ENCODE results near the gene ZBTB7B. TPM values are rescaled to one million over a fixed set of nuclear protein-coding genes. Genes with fewer than 3 reads are reported as not detected.

ZBTB7B gene
- total RNA-seq, 1 experiment from 2014 or later: 44.1 TPM

DNA sequence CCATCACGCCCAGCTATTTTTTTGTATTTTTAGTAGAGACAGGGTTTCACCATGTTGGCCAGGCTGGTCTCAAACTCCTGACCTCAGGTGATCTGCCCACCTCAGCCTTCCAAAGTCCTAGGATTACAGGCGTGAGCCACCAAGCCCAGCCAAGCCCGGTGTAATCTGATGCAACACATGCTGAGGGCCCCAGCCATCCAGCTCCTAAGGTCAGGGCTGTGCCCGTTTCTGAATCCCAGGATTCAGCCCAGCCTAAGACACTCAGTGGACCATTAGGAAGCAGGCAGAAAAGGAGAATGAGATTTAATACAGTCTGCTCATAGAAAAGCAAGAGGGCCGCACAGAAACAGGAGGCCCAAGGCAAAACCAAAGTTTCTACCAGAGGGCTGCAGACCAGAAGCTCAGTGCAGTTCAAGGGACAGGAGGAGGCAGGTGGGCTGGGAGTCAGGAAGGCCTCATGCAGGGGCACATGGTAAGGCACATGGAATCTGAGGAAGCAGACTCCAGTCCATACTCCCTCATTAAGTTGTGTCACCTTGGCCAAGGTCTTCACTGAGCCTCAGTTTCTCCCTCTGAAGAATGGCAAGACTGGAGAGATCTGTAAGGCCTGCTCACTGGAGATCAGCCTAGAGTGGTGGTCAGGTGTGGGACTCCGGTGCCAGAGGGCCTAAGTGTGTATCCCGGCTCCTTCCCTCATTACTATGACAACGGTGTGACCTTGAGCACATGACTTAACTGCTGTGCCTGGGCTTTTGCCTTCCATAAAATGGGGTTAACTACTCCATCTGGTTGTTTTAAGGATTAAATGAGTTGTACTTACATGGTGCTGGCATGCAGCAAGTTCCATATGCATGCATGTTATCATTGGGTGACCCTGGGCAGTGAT, 46.1 kb downstream of the ZBTB7B start:
- BruUV-seq (replicated peaks): no TSS peak

DNA sequence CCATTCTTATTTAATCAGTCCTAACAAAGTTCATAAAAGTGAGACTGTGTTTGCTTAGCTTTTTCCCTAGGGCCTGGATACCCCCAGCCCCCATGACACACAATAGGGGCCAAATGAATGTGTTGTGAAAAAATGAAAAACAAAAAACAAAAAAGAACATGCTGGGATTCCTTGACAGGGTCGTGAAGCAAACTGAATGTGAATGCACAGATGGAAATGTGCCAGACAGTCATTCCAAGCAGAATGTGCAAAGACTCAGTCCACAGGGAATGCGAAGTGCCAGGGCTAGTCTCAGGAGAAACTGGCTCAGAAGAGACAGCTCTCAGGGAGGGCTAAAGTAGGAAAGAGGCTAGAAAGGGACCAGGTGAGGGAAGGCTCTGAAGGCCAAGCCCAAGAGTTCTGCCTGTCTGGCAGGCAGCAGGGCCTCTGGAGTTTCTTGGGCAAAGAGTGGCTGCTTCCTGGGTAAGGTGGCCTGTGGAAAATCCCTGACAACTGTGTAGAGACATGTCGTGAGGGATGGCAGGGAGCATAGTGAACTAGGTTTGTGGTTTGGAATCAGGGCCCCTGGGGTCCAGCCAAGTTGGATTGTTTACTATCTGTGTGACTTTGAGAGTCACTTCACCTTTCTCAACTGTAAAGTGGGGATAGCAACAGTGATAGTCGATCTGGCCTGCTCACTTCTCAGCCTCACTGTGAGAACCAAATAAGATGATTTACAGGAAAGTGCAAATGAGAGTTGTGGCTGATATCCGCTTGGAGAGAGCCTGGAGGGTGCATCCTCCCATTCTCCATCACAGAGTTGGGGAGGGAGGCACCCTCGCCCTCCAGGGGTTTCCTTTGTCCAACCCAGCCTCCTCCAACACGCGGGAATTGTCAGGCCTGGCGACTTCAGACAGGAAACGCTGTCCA, 47.3 kb downstream of the ZBTB7B start:
- peak overlapping the region; percentile 92 for H2AFZ ChIP-seq
- no peaks in the 10 kb centered on the region for H3K9me3 ChIP-seq (ENCODE audit: insufficient read depth, low read depth)
- no peaks in the 10 kb centered on the region for H4K20me1 ChIP-seq (ENCODE audit: insufficient read depth)
- H3K4me2 ChIP-seq: peak overlapping the region; percentile 99
- intact Hi-C loops (cut with micrococcal nuclease; ENCODE audit: unreplicated experiment): loop anchor here (2.0 kb wide), 1 partner anchor 89 kb away; the partner anchor contains the start of gene PYGO2
- no peaks in the 10 kb centered on the region for H3K9me2 ChIP-seq (ENCODE audit: insufficient read depth)
- POLR2A ChIA-PET (ENCODE audit: unreplicated experiment): no interaction called here
- BruUV-seq (replicated peaks): TSS peak; percentile 70
- no peaks in the 10 kb centered on the region for H3K36me3 ChIP-seq (ENCODE audit: low read depth)
- peak overlapping the region; percentile 67 for H3K27ac ChIP-seq
- peaks cover 27% of the 10 kb centered on the region for H3F3A ChIP-seq (ENCODE audit: insufficient read depth, low read depth)
- peaks cover 40% of the 10 kb centered on the region for H3K4me1 ChIP-seq (replicated peaks; ENCODE audit: insufficient read depth)
- CTCF ChIA-PET: interaction anchor here (0.5 kb wide), 1 partner anchor 598 kb away, joined by 7 read pairs; no protein-coding TSS in a partner anchor
- H3K4me3 ChIP-seq: peak overlapping the region; percentile 73
- TF ChIP-seq CTCF (conservative IDR thresholded peaks at IDR 0.05) (no peak), EZH2 (IDR thresholded peaks at IDR 0.05; ENCODE audit: low read depth) (no peak)
- peaks cover 24% of the 10 kb centered on the region for H3K79me2 ChIP-seq (ENCODE audit: low read depth)
- no peaks in the 10 kb centered on the region for H3K27me3 ChIP-seq (ENCODE audit: insufficient read depth, low read depth)
- no peak for DNase-seq

More for the DNA sequence above, 46.1 kb downstream of the ZBTB7B start:
- TF ChIP-seq CTCF (conservative IDR thresholded peaks at IDR 0.05): no peak
- TF ChIP-seq EZH2 (IDR thresholded peaks at IDR 0.05; ENCODE audit: low read depth): no peak
- no peak for DNase-seq
- Histone ChIP-seq H3F3A (ENCODE audit: insufficient read depth, low read depth) (peaks cover 27% of the 10 kb centered on the region), H2AFZ (no peak overlapping the region), H3K4me2 (no peak overlapping the region), H3K4me3 (no peak overlapping the region), H3K79me2 (ENCODE audit: low read depth) (peaks cover 24% of the 10 kb centered on the region), H3K4me1 (replicated peaks; ENCODE audit: insufficient read depth) (peaks cover 45% of the 10 kb centered on the region), H3K36me3 (ENCODE audit: low read depth) (no peaks in the 10 kb centered on the region), H3K9me2 (ENCODE audit: insufficient read depth) (no peaks in the 10 kb centered on the region), H4K20me1 (ENCODE audit: insufficient read depth) (no peaks in the 10 kb centered on the region), H3K9me3 (ENCODE audit: insufficient read depth, low read depth) (no peaks in the 10 kb centered on the region), H3K27ac (no peak overlapping the region), H3K27me3 (ENCODE audit: insufficient read depth, low read depth) (no peaks in the 10 kb centered on the region)
- intact Hi-C loops (cut with micrococcal nuclease; ENCODE audit: unreplicated experiment): no loop called here
- CTCF ChIA-PET: no interaction called here
- POLR2A ChIA-PET (ENCODE audit: unreplicated experiment): no interaction called here

Measured in PC-9 (cell line).